ENCODE results near the gene NAGPA. TPM values are rescaled to one million over a fixed set of nuclear protein-coding genes. Genes with fewer than 3 reads are reported as not detected.

Gene NAGPA
- total and polyA plus RNA-seq, 2 of the 13 experiments (the other 11 are each of a cell fraction or from before 2014, with no cell fraction given): 27.1 to 60.3 TPM

DNA sequence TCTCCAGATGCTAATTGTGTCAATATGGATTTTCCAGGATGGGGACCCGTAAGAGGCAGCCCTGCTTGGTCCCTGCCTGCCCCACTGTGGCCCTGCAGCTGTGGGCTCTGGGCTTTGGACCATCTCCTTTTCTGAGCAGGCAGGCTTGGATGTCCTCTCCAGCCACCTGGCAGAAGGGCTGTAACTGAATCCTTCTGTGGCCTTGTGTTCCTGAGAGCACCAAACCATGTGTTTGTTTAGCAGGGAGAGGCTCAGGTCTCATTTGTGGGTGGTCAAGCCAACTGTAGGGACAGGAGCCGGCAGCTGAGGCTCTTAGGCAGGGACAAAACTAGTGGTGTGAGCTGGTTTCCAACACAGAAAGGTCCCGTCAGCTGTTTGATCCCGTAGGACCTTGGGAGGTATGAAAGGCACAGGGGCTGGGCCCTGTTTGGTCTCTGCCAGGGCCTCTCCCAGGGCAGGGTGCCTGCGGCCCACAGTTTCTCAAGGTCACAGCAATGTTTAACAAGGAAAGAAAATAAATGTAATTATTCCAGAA, 57.1 kb downstream of the NAGPA start (continued):
- TF ChIP-seq SNAPC4 (CRISPR knock-in tag; IDR thresholded peaks at IDR 0.05): no peak
- TF ChIP-seq ATRX (CRISPR knock-in tag; IDR thresholded peaks at IDR 0.05; ENCODE audit: borderline replicate concordance): no peak
- TF ChIP-seq SNAPC2 (CRISPR knock-in tag; IDR thresholded peaks at IDR 0.05): 0 out of 2 replicates have a peak, but pooled peaks have one; percentile 67
- TF ChIP-seq GTF3A (CRISPR knock-in tag; conservative IDR thresholded peaks at IDR 0.05): no peak
- TF ChIP-seq ZNF577 (CRISPR knock-in tag; IDR thresholded peaks at IDR 0.05; ENCODE audit: borderline replicate concordance, low read depth): no peak
- no peak for TF ChIP-seq SIX4 (CRISPR knock-in tag; IDR thresholded peaks at IDR 0.05)
- no peak for TF ChIP-seq ZFP62 (CRISPR knock-in tag; IDR thresholded peaks at IDR 0.05)
- TF ChIP-seq THAP8 (CRISPR knock-in tag; IDR thresholded peaks at IDR 0.05; ENCODE audit: borderline replicate concordance): no peak
- no peak; the same call in 1 of the 2 replicates for TF ChIP-seq HMG20A (CRISPR knock-in tag; IDR thresholded peaks at IDR 0.05; ENCODE audit: borderline replicate concordance)
- TF ChIP-seq, protein P1, sequence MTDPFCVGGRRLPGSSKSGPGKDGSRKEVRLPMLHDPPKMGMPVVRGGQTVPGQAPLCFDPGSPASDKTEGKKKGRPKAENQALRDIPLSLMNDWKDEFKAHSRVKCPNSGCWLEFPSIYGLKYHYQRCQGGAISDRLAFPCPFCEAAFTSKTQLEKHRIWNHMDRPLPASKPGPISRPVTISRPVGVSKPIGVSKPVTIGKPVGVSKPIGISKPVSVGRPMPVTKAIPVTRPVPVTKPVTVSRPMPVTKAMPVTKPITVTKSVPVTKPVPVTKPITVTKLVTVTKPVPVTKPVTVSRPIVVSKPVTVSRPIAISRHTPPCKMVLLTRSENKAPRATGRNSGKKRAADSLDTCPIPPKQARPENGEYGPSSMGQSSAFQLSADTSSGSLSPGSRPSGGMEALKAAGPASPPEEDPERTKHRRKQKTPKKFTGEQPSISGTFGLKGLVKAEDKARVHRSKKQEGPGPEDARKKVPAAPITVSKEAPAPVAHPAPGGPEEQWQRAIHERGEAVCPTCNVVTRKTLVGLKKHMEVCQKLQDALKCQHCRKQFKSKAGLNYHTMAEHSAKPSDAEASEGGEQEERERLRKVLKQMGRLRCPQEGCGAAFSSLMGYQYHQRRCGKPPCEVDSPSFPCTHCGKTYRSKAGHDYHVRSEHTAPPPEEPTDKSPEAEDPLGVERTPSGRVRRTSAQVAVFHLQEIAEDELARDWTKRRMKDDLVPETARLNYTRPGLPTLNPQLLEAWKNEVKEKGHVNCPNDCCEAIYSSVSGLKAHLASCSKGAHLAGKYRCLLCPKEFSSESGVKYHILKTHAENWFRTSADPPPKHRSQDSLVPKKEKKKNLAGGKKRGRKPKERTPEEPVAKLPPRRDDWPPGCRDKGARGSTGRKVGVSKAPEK (CRISPR knock-in tag; IDR thresholded peaks at IDR 0.05; ENCODE audit: borderline replicate concordance): no peak
- no peak for TF ChIP-seq EHMT2 (IDR thresholded peaks at IDR 0.05; ENCODE audit: borderline replicate concordance, low read depth, low read length)
- no peak for TF ChIP-seq POGK (CRISPR knock-in tag; conservative IDR thresholded peaks at IDR 0.05)
- TF ChIP-seq, protein P2, sequence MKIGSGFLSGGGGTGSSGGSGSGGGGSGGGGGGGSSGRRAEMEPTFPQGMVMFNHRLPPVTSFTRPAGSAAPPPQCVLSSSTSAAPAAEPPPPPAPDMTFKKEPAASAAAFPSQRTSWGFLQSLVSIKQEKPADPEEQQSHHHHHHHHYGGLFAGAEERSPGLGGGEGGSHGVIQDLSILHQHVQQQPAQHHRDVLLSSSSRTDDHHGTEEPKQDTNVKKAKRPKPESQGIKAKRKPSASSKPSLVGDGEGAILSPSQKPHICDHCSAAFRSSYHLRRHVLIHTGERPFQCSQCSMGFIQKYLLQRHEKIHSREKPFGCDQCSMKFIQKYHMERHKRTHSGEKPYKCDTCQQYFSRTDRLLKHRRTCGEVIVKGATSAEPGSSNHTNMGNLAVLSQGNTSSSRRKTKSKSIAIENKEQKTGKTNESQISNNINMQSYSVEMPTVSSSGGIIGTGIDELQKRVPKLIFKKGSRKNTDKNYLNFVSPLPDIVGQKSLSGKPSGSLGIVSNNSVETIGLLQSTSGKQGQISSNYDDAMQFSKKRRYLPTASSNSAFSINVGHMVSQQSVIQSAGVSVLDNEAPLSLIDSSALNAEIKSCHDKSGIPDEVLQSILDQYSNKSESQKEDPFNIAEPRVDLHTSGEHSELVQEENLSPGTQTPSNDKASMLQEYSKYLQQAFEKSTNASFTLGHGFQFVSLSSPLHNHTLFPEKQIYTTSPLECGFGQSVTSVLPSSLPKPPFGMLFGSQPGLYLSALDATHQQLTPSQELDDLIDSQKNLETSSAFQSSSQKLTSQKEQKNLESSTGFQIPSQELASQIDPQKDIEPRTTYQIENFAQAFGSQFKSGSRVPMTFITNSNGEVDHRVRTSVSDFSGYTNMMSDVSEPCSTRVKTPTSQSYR (CRISPR knock-in tag; IDR thresholded peaks at IDR 0.05; ENCODE audit: borderline replicate concordance): no peak
- TF ChIP-seq ZNF816 (CRISPR knock-in tag; IDR thresholded peaks at IDR 0.05; ENCODE audit: borderline replicate concordance): no peak

All from HepG2 (cell line).